Eye (tissue), 1 donor: Measurements from ENCODE around the gene TES.

Experiments
- DNase-seq: peaks from one replicate; pipeline ENCODE4 v3.0.0-alpha.2; 2015

Gene TES

GRCh38 chr7:116195451-116195850, 14.9 kb upstream of the TES start:
- no peak for DNase-seq

GRCh38 chr7:116196947-116197346, 13.4 kb upstream of the TES start:
- no peak for DNase-seq

GRCh38 chr7:116197360-116197759, 13.0 kb upstream of the TES start:
- DNase-seq, result peak; percentile 54

GRCh38 chr7:116198748-116199410, 11.5 kb upstream of the TES start:
- no peak for DNase-seq

GRCh38 chr7:116200963-116201362, 9.4 kb upstream of the TES start:
- DNase-seq, result no peak

- DNase-seq, result no peak
Measured at GRCh38 chr7:116206141-116206540, 4.2 kb upstream of the TES start.

GRCh38 chr7:116208919-116209318, 1.4 kb upstream of the TES start:
- no peak for DNase-seq

- peak; percentile 38 for DNase-seq
Measured at GRCh38 chr7:116209561-116210070, 723 bp upstream of the TES start.

- DNase-seq, result peak; percentile 85
Measured at GRCh38 chr7:116211006-116211912, 920 bp downstream of the TES start.

GRCh38 chr7:116211913-116212596, 1.7 kb downstream of the TES start:
- peak; percentile 38 for DNase-seq

GRCh38 chr7:116212869-116213268, 2.5 kb downstream of the TES start:
- peak; percentile 34 for DNase-seq

- DNase-seq, result peak; percentile 59
Measured at GRCh38 chr7:116213361-116214130, 3.2 kb downstream of the TES start.

GRCh38 chr7:116214921-116215320, 4.6 kb downstream of the TES start:
- DNase-seq, result no peak

GRCh38 chr7:116215551-116215950, 5.2 kb downstream of the TES start:
- DNase-seq, result no peak

- no peak for DNase-seq
Measured at GRCh38 chr7:116216956-116217571, 6.7 kb downstream of the TES start.

GRCh38 chr7:116218051-116218645, 7.8 kb downstream of the TES start:
- peak; percentile 48 for DNase-seq

- no peak for DNase-seq
Measured at GRCh38 chr7:116218747-116219146, 8.4 kb downstream of the TES start.

GRCh38 chr7:116219288-116219687, 8.9 kb downstream of the TES start:
- DNase-seq, result no peak

GRCh38 chr7:116219834-116220233, 9.5 kb downstream of the TES start:
- no peak for DNase-seq

- peak; percentile 39 for DNase-seq
Measured at GRCh38 chr7:116222501-116222900, 12.2 kb downstream of the TES start.

- DNase-seq, result no peak
Measured at GRCh38 chr7:116223588-116223987, 13.2 kb downstream of the TES start.
